BLaER1 treated with 17β-estradiol and CSF1 and Interleukin-3, amounts not matched to agents 10 nM and 100 nM (cell line): ENCODE measurements around the gene SLC35E1.

Experiments
- H3K27ac ChIP-seq, 11 experiments: shearing (Covaris generic); formaldehyde crosslinking; 2 replicates each; pipeline ENCODE4 v1.8.1; 2022
- H3K27me3 ChIP-seq, 11 experiments: shearing (Covaris generic); formaldehyde crosslinking; 2 replicates each; pipeline ENCODE4 v1.8.1; 2022
- H3K36me3 ChIP-seq, 11 experiments: shearing (Covaris generic); formaldehyde crosslinking; 2 replicates each; pipeline ENCODE4 v1.8.1; 2022
- H3K4me1 ChIP-seq, 10 experiments: shearing (Covaris generic); formaldehyde crosslinking; 2 replicates each; pipeline ENCODE4 v1.8.1; 2022
- H3K4me2 ChIP-seq, 11 experiments: shearing (Covaris generic); formaldehyde crosslinking; 2 replicates each; pipeline ENCODE4 v1.8.1; 2022
- H3K4me3 ChIP-seq, 10 experiments: shearing (Covaris generic); formaldehyde crosslinking; 2 replicates each; pipeline ENCODE4 v1.8.1; 2022
- H3K9ac ChIP-seq, 11 experiments: shearing (Covaris generic); formaldehyde crosslinking; 2 replicates each; pipeline ENCODE4 v1.8.1; 2022
- H3K9me3 ChIP-seq, 11 experiments: shearing (Covaris generic); formaldehyde crosslinking; replicated peaks in 1 of 11; 2 replicates each; pipeline ENCODE4 v1.8.1; 2022
- H4K20me1 ChIP-seq, 11 experiments: shearing (Covaris generic); formaldehyde crosslinking; 2 replicates each; pipeline ENCODE4 v1.8.1; 2022
- Cebpa-rat ChIP-seq, 11 experiments: shearing (Covaris generic); IDR thresholded peaks; 2 replicates each; pipeline ENCODE4 v1.8.1; 2022

SLC35E1 gene

GRCh38 chr19:16594681-16595091 lies 22.5 kb upstream of the SLC35E1 start:
- Histone ChIP-seq H3K4me2 (peak overlapping the region; percentile 80 to 99 (median 96)), H3K27ac (peak overlapping the region in 8 of 11 experiments; percentile 0 to 37 (median 26); a peak in 6 of 22 replicates)
- TF ChIP-seq Cebpa-rat (IDR thresholded peaks at IDR 0.05) = no peak

GRCh38 chr19:16594131-16594586 lies 21.9 kb upstream of the SLC35E1 start:
- Histone ChIP-seq H4K20me1 (peaks cover 100% of the 10 kb centered on the region in 11 experiments), H3K4me2 (peak overlapping the region; percentile 80 to 99 (median 96)), H3K27ac (peak overlapping the region in 8 of 11 experiments; percentile 0 to 37 (median 26); a peak in 8 of 22 replicates), H3K27me3 (no peaks in the 10 kb centered on the region), H3K36me3 (peaks cover 0 to 20% (median 0%) of the 10 kb centered on the region in 11 experiments; a peak in 3 of 22 replicates), H3K4me3 (peak overlapping the region in 5 of 10 experiments; percentile 9 to 33 (median 23); a peak in 3 of 20 replicates), H3K9ac (peak overlapping the region in 7 of 11 experiments; percentile 13 to 49 (median 33); a peak in 10 of 22 replicates), H3K4me1 (peaks cover 70 to 85% (median 78%) of the 10 kb centered on the region in 10 experiments), H3K9me3 (no peaks in the 10 kb centered on the region)
- TF ChIP-seq Cebpa-rat (IDR thresholded peaks at IDR 0.05) = no peak

More at GRCh38 chr19:16594681-16595091, 22.5 kb upstream of the SLC35E1 start:
- H3K4me1 ChIP-seq = peaks cover 65 to 85% (median 75%) of the 10 kb centered on the region in 10 experiments
- H3K27me3 ChIP-seq = no peaks in the 10 kb centered on the region
- H4K20me1 ChIP-seq = peaks cover 100% of the 10 kb centered on the region in 11 experiments
- no peaks in the 10 kb centered on the region for H3K9me3 ChIP-seq
- H3K9ac ChIP-seq = peak overlapping the region in 9 of 11 experiments; percentile 3 to 49 (median 32); a peak in 10 of 22 replicates
- H3K36me3 ChIP-seq = peaks cover 0 to 20% (median 0%) of the 10 kb centered on the region in 11 experiments; a peak in 3 of 22 replicates
- H3K4me3 ChIP-seq = peak overlapping the region in 3 of 10 experiments; percentile 2 to 33 (median 15); a peak in 3 of 20 replicates

- H3K9me3 ChIP-seq = no peaks in the 10 kb centered on the region
- no peaks in the 10 kb centered on the region for H3K27me3 ChIP-seq
- H3K4me2 ChIP-seq = peak overlapping the region; percentile 80 to 99 (median 96)
- H3K4me3 ChIP-seq = no peak overlapping the region
- peaks cover 100% of the 10 kb centered on the region in 11 experiments for H4K20me1 ChIP-seq
- no peak for TF ChIP-seq Cebpa-rat (IDR thresholded peaks at IDR 0.05)
- peaks cover 80 to 92% (median 87%) of the 10 kb centered on the region in 10 experiments for H3K4me1 ChIP-seq
- no peak overlapping the region for H3K9ac ChIP-seq
- peaks cover 0 to 17% (median 0%) of the 10 kb centered on the region in 11 experiments; a peak in 3 of 22 replicates for H3K36me3 ChIP-seq
- no peak overlapping the region for H3K27ac ChIP-seq
These were observed 21.0 kb upstream of the SLC35E1 start for GRCh38 chr19:16593181-16593580.

GRCh38 chr19:16591803-16592556 lies 19.8 kb upstream of the SLC35E1 start:
- Histone ChIP-seq H3K9ac (peak overlapping the region in 2 of 11 experiments; percentile 17 to 21; a peak in 2 of 22 replicates), H3K4me3 (no peak overlapping the region), H3K4me1 (peaks cover 92 to 100% (median 99%) of the 10 kb centered on the region in 10 experiments), H3K27me3 (no peaks in the 10 kb centered on the region), H3K36me3 (peaks cover 0 to 17% (median 0%) of the 10 kb centered on the region in 11 experiments; a peak in 3 of 22 replicates), H4K20me1 (peaks cover 99 to 100% (median 100%) of the 10 kb centered on the region in 11 experiments), H3K4me2 (peak overlapping the region; percentile 80 to 99 (median 96)), H3K27ac (0 out of 22 replicates have a peak overlapping the region, but pooled peaks of 1 of the 11 experiments have one; percentile 9), H3K9me3 (no peaks in the 10 kb centered on the region)
- no peak for TF ChIP-seq Cebpa-rat (IDR thresholded peaks at IDR 0.05)

- Histone ChIP-seq H3K4me2 (peak overlapping the region; percentile 84 to 99 (median 96); a peak in 21 of 22 replicates), H3K36me3 (peaks cover 0 to 9% (median 0%) of the 10 kb centered on the region in 11 experiments; a peak in 2 of 22 replicates), H3K27ac (no peak overlapping the region), H3K9ac (peak overlapping the region in 1 of 11 experiments; percentile 21; a peak in 2 of 22 replicates), H3K4me1 (peaks cover 96 to 100% (median 100%) of the 10 kb centered on the region in 10 experiments), H3K4me3 (no peak overlapping the region), H3K27me3 (no peaks in the 10 kb centered on the region), H4K20me1 (peaks cover 99 to 100% (median 100%) of the 10 kb centered on the region in 11 experiments), H3K9me3 (no peaks in the 10 kb centered on the region)
- TF ChIP-seq Cebpa-rat (IDR thresholded peaks at IDR 0.05) = no peak
These were observed 18.9 kb upstream of the SLC35E1 start for GRCh38 chr19:16590876-16591802.

GRCh38 chr19:16589917-16590316 lies 17.7 kb upstream of the SLC35E1 start:
- H3K9ac ChIP-seq = peak overlapping the region in 2 of 11 experiments; percentile 4 to 66; a peak in 1 of 22 replicates
- H3K36me3 ChIP-seq = peaks cover 0 to 9% (median 0%) of the 10 kb centered on the region in 11 experiments; a peak in 2 of 22 replicates
- no peak overlapping the region for H3K4me3 ChIP-seq
- H3K27me3 ChIP-seq = no peaks in the 10 kb centered on the region
- TF ChIP-seq Cebpa-rat (IDR thresholded peaks at IDR 0.05) = no peak
- no peaks in the 10 kb centered on the region for H3K9me3 ChIP-seq
- 0 out of 22 replicates have a peak overlapping the region, but pooled peaks of 1 of the 11 experiments have one; percentile 7 for H3K27ac ChIP-seq
- peak overlapping the region; percentile 94 to 100 (median 99) for H3K4me2 ChIP-seq
- H4K20me1 ChIP-seq = peaks cover 90 to 100% (median 100%) of the 10 kb centered on the region in 11 experiments
- peaks cover 94 to 100% (median 100%) of the 10 kb centered on the region in 10 experiments for H3K4me1 ChIP-seq

- Histone ChIP-seq H4K20me1 (peaks cover 82 to 100% (median 97%) of the 10 kb centered on the region in 11 experiments), H3K36me3 (peaks cover 0 to 9% (median 0%) of the 10 kb centered on the region in 11 experiments; a peak in 2 of 22 replicates), H3K9ac (peak overlapping the region in 9 of 11 experiments; percentile 36 to 79 (median 77); a peak in 14 of 22 replicates), H3K27ac (peak overlapping the region in 9 of 11 experiments; percentile 3 to 91 (median 88); a peak in 15 of 22 replicates), H3K4me2 (peak overlapping the region; percentile 94 to 100 (median 99)), H3K9me3 (no peaks in the 10 kb centered on the region), H3K4me1 (peaks cover 87 to 100% (median 100%) of the 10 kb centered on the region in 10 experiments), H3K27me3 (no peaks in the 10 kb centered on the region), H3K4me3 (peak overlapping the region in 8 of 10 experiments; percentile 19 to 61 (median 43); a peak in 13 of 20 replicates)
- TF ChIP-seq Cebpa-rat (IDR thresholded peaks at IDR 0.05) = no peak
These were observed 16.8 kb upstream of the SLC35E1 start for GRCh38 chr19:16588824-16589577.
